ENCODE results near the gene LHFPL4. TPM values are rescaled to one million over a fixed set of nuclear protein-coding genes. Genes with fewer than 3 reads are reported as not detected.

The LHFPL4 gene
- total RNA-seq, 1 donor from 2014 or later = 0.32 TPM

- Histone ChIP-seq H3F3A (ENCODE audit: low read depth) (peaks cover 27% of the 10 kb centered on the region), H3K9ac (no peak overlapping the region), H3K27ac (no peak overlapping the region), H3K9me3 (ENCODE audit: low read depth) (no peaks in the 10 kb centered on the region), H3K4me1 (no peaks in the 10 kb centered on the region), H3K36me3 (peaks cover 64% of the 10 kb centered on the region), H2AFZ (replicated peaks) (no peak overlapping the region), H3K4me2 (no peak overlapping the region), H3K27me3 (no peaks in the 10 kb centered on the region), H4K20me1 (ENCODE audit: low read depth) (peaks cover 30% of the 10 kb centered on the region), H3K79me2 (ENCODE audit: low read depth) (peaks cover 36% of the 10 kb centered on the region), H3K4me3 (no peak overlapping the region)
- peaks cover 2% of the 10 kb centered on the region for H3K27me3 Mint-ChIP-seq (ENCODE audit: insufficient read depth, low read depth)
- H3K27ac Mint-ChIP-seq = no peak overlapping the region
- H3K4me1 Mint-ChIP-seq = no peaks in the 10 kb centered on the region
- TF ChIP-seq EZH2 (IDR thresholded peaks at IDR 0.05) (no peak), EZH2phosphoT487 (IDR thresholded peaks at IDR 0.05) (no peak)
- TF ChIP-seq, protein P1, sequence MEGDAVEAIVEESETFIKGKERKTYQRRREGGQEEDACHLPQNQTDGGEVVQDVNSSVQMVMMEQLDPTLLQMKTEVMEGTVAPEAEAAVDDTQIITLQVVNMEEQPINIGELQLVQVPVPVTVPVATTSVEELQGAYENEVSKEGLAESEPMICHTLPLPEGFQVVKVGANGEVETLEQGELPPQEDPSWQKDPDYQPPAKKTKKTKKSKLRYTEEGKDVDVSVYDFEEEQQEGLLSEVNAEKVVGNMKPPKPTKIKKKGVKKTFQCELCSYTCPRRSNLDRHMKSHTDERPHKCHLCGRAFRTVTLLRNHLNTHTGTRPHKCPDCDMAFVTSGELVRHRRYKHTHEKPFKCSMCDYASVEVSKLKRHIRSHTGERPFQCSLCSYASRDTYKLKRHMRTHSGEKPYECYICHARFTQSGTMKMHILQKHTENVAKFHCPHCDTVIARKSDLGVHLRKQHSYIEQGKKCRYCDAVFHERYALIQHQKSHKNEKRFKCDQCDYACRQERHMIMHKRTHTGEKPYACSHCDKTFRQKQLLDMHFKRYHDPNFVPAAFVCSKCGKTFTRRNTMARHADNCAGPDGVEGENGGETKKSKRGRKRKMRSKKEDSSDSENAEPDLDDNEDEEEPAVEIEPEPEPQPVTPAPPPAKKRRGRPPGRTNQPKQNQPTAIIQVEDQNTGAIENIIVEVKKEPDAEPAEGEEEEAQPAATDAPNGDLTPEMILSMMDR (IDR thresholded peaks at IDR 0.05) = no peak
- no peaks in the 10 kb centered on the region for H3K9me3 Mint-ChIP-seq
- H3K36me3 Mint-ChIP-seq = peaks cover 17% of the 10 kb centered on the region
- no peak for DNase-seq (ENCODE audit: low spot score)
- no peak overlapping the region for H3K4me3 Mint-ChIP-seq
These were observed 98.0 kb downstream of the LHFPL4 start for GRCh38 chr3:9455596-9456131.

DNA sequence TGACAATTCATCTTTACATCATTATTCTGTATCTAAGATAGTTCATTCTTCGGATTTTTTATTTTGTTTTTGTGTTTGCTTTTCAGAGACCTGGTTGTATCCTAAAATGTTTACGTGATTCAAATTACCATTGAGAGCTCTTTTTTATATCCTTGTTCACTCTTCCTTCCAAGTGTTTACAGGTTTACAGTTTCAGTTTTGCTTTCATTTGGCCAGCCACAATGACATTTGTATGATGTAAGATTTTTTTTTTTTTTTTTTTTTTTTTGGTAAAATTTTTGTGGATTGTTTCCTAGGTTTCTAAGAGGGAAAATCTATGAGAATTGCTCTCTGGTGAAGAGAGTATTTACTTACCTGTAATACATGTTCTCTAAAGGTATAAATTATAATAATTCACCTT is 101.2 kb downstream of the LHFPL4 start:
- peaks cover 2% of the 10 kb centered on the region for H3K27me3 Mint-ChIP-seq (ENCODE audit: insufficient read depth, low read depth)
- peaks cover 22% of the 10 kb centered on the region for H3K36me3 Mint-ChIP-seq
- no peaks in the 10 kb centered on the region for H3K9me3 Mint-ChIP-seq
- Histone ChIP-seq H3K4me2 (no peak overlapping the region), H3K79me2 (ENCODE audit: low read depth) (peaks cover 58% of the 10 kb centered on the region), H3K4me3 (no peak overlapping the region), H3K4me1 (no peaks in the 10 kb centered on the region), H3K9me3 (ENCODE audit: low read depth) (no peaks in the 10 kb centered on the region), H3K9ac (no peak overlapping the region), H4K20me1 (ENCODE audit: low read depth) (peaks cover 46% of the 10 kb centered on the region), H3K27me3 (no peaks in the 10 kb centered on the region), H2AFZ (replicated peaks) (no peak overlapping the region), H3K36me3 (peaks cover 46% of the 10 kb centered on the region), H3F3A (ENCODE audit: low read depth) (peaks cover 15% of the 10 kb centered on the region), H3K27ac (no peak overlapping the region)
- no peaks in the 10 kb centered on the region for H3K4me1 Mint-ChIP-seq
- no peak for DNase-seq (ENCODE audit: low spot score)
- TF ChIP-seq, protein P1 (IDR thresholded peaks at IDR 0.05) = no peak
- TF ChIP-seq EZH2phosphoT487 (IDR thresholded peaks at IDR 0.05) (no peak), EZH2 (IDR thresholded peaks at IDR 0.05) (no peak)
- no peak overlapping the region for H3K4me3 Mint-ChIP-seq
- H3K27ac Mint-ChIP-seq = no peak overlapping the region

- H3K9me3 Mint-ChIP-seq = no peaks in the 10 kb centered on the region
These were observed 102.6 kb downstream of the LHFPL4 start for GRCh38 chr3:9450991-9451390.

More at GRCh38 chr3:9450991-9451390, 102.6 kb downstream of the LHFPL4 start:
- H3K4me3 ChIP-seq = no peak overlapping the region
- no peaks in the 10 kb centered on the region for H3K4me1 Mint-ChIP-seq
- TF ChIP-seq EZH2 (IDR thresholded peaks at IDR 0.05) (no peak), EZH2phosphoT487 (IDR thresholded peaks at IDR 0.05) (no peak)
- TF ChIP-seq, protein P1 (IDR thresholded peaks at IDR 0.05) = no peak
- no peak overlapping the region for H3K27ac ChIP-seq
- H3K9ac ChIP-seq = no peak overlapping the region
- no peaks in the 10 kb centered on the region for H3K9me3 ChIP-seq (ENCODE audit: low read depth)
- H3K27me3 Mint-ChIP-seq (ENCODE audit: insufficient read depth, low read depth) = no peaks in the 10 kb centered on the region
- H4K20me1 ChIP-seq (ENCODE audit: low read depth) = peaks cover 46% of the 10 kb centered on the region
- no peaks in the 10 kb centered on the region for H3K27me3 ChIP-seq
- peaks cover 14% of the 10 kb centered on the region for H3F3A ChIP-seq (ENCODE audit: low read depth)
- peaks cover 24% of the 10 kb centered on the region for H3K36me3 Mint-ChIP-seq
- H3K79me2 ChIP-seq (ENCODE audit: low read depth) = peaks cover 67% of the 10 kb centered on the region
- H3K27ac Mint-ChIP-seq = no peak overlapping the region
- no peak for DNase-seq (ENCODE audit: low spot score)
- H2AFZ ChIP-seq (replicated peaks) = no peak overlapping the region
- H3K4me2 ChIP-seq = no peak overlapping the region
- H3K4me3 Mint-ChIP-seq = no peak overlapping the region
- H3K36me3 ChIP-seq = peaks cover 59% of the 10 kb centered on the region
- H3K4me1 ChIP-seq = no peaks in the 10 kb centered on the region

Measured in neural progenitor cell (in vitro differentiated cells).